Stimulated activated CD4-positive, alpha-beta T cell treated with anti-CD3 and anti-CD28 coated beads, TNF-alpha, amount 100 ng/mL, for 4 hours (primary cell): Measurements from ENCODE around the gene WDR17.
A peak's percentile ranks its signal among the peaks of the same experiment; 100 is the strongest.
"Not testable (repeated sequence)": the region's sequence is repeated elsewhere in the genome, so short reads cannot be mapped to it uniquely, and the experiment has no call there.

Experiments
- DNase-seq, 3 experiments: peaks; one replicate each; pipeline ENCODE4 v3.0.0-alpha.2; 2020; ENCODE audit warnings: low read depth in 3 of 3

The WDR17 gene

GRCh38 chr4:176191974-176192373 lies 126.3 kb downstream of the WDR17 start:
- no peak for DNase-seq

- DNase-seq = no peak
Measured at GRCh38 chr4:176193126-176193525, 127.5 kb downstream of the WDR17 start.

GRCh38 chr4:176193938-176194337 lies 128.3 kb downstream of the WDR17 start:
- no peak for DNase-seq

- peak; percentile 82 to 88 (median 88) for DNase-seq
Measured at GRCh38 chr4:176195184-176195978, 129.7 kb downstream of the WDR17 start, which contains the start of gene SPATA4. TSS of gene SPATA4 (minus strand) at chr4:176195585. CDS start at chr4:176195562, 23 bp downstream.

GRCh38 chr4:176198316-176198903 lies 132.8 kb downstream of the WDR17 start:
- DNase-seq = no peak

GRCh38 chr4:176205299-176205698 lies 139.7 kb downstream of the WDR17 start:
- no peak for DNase-seq

GRCh38 chr4:176207839-176208238 lies 142.2 kb downstream of the WDR17 start:
- no peak for DNase-seq

GRCh38 chr4:176209535-176209934 lies 143.9 kb downstream of the WDR17 start:
- DNase-seq = no peak

GRCh38 chr4:176210101-176210500 lies 144.5 kb downstream of the WDR17 start:
- no peak for DNase-seq

GRCh38 chr4:176210579-176211296 lies 145.1 kb downstream of the WDR17 start:
- DNase-seq = no peak

- DNase-seq = not testable (repeated sequence)
Measured at GRCh38 chr4:176212351-176212750, 146.7 kb downstream of the WDR17 start.

- DNase-seq = no peak
Measured at GRCh38 chr4:176217510-176217909, 151.9 kb downstream of the WDR17 start.

- no peak for DNase-seq
Measured at GRCh38 chr4:176222149-176222548, 156.5 kb downstream of the WDR17 start.

- no peak for DNase-seq
Measured at GRCh38 chr4:176223561-176223960, 157.9 kb downstream of the WDR17 start.

- DNase-seq = no peak
Measured at GRCh38 chr4:176226736-176227135, 161.1 kb downstream of the WDR17 start.

- DNase-seq = no peak
Measured at GRCh38 chr4:176229645-176230044, 164.0 kb downstream of the WDR17 start.
